ENCODE data around the gene DIPK1B.

Gene DIPK1B

GRCh38 chr9:136717399-136717798, 5.0 kb downstream of the DIPK1B start:
- TF ChIP-seq CTCF (IDR thresholded peaks at IDR 0.05; ENCODE audit: low read depth, low read length, missing control alignments) = no peak
- no peak overlapping the region for H3K4me3 ChIP-seq (ENCODE audit: low read depth, low read length)
- no peak for DNase-seq (ENCODE audit: low read depth)

- no peak overlapping the region for H3K4me3 ChIP-seq (ENCODE audit: low read depth, low read length)
- no peak for TF ChIP-seq CTCF (IDR thresholded peaks at IDR 0.05; ENCODE audit: low read depth, low read length, missing control alignments)
- DNase-seq (ENCODE audit: low read depth) = no peak
Observed at GRCh38 chr9:136718345-136719194, 6.2 kb downstream of the DIPK1B start.

- DNase-seq (ENCODE audit: low read depth) = no peak
- no peak overlapping the region for H3K4me3 ChIP-seq (ENCODE audit: low read depth, low read length)
- TF ChIP-seq CTCF (IDR thresholded peaks at IDR 0.05; ENCODE audit: low read depth, low read length, missing control alignments) = no peak
Observed at GRCh38 chr9:136719195-136719880, 7.0 kb downstream of the DIPK1B start.

GRCh38 chr9:136720251-136720897, 8.0 kb downstream of the DIPK1B start:
- DNase-seq (ENCODE audit: low read depth) = no peak
- no peak for TF ChIP-seq CTCF (IDR thresholded peaks at IDR 0.05; ENCODE audit: low read depth, low read length, missing control alignments)
- no peak overlapping the region for H3K4me3 ChIP-seq (ENCODE audit: low read depth, low read length)

- no peak for TF ChIP-seq CTCF (IDR thresholded peaks at IDR 0.05; ENCODE audit: low read depth, low read length, missing control alignments)
- no peak overlapping the region for H3K4me3 ChIP-seq (ENCODE audit: low read depth, low read length)
- no peak for DNase-seq (ENCODE audit: low read depth)
Observed at GRCh38 chr9:136720898-136721338, 8.5 kb downstream of the DIPK1B start.

GRCh38 chr9:136721339-136722092, 9.1 kb downstream of the DIPK1B start:
- DNase-seq (ENCODE audit: low read depth) = no peak
- H3K4me3 ChIP-seq (ENCODE audit: low read depth, low read length) = no peak overlapping the region
- no peak for TF ChIP-seq CTCF (IDR thresholded peaks at IDR 0.05; ENCODE audit: low read depth, low read length, missing control alignments)
